Measurements from ENCODE around the gene MXRA8.

DNA sequence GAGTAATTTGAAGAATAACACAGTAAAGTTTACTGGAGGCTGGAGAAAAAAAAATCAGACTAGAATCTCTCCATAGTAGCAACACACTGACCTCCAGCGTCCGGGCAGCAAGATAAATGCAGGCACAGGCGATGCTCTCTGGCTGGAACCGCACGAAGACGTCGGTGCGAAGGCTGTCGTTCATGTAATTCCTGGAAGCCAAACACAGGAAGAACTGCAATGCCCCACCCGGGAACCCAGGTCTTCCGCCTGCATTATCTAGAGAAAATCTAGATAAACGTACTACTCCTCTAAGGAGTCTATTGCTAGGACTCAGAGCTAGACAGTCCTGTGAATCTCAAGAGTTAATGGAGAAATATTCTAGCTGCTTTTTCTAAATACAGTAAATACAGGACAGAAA, 32.3 kb upstream of the MXRA8 start:
- TF ChIP-seq CTCF (IDR thresholded peaks at IDR 0.05; ENCODE audit: low read depth, low read length, poor library complexity, severe bottlenecking) (no peak), EZH2phosphoT487 (IDR thresholded peaks at IDR 0.05; ENCODE audit: borderline replicate concordance, low read length) (no peak)

All from DOHH2 (cell line).